Smooth muscle cell (in vitro differentiated cells): Measurements from ENCODE around the gene CCDC3. TPM values are rescaled to one million over a fixed set of nuclear protein-coding genes. Genes with fewer than 3 reads are reported as not detected.
"Not testable (repeated sequence)": the region's sequence is repeated elsewhere in the genome, so short reads cannot be mapped to it uniquely, and the experiment has no call there.

Source experiments
- DNase-seq: peaks from one replicate; lab custom pipeline; 2025; ENCODE audit not compliant: unreplicated experiment; lab: John Stamatoyannopoulos, UW
- H2AFZ ChIP-seq: fragments of 200-600 bp; sonication (generic); 2 replicates; pipeline ENCODE4 v1.6.0; 2016; ENCODE audit warnings: antibody characterized with exemption, low read depth, mild to moderate bottlenecking
- H3F3A ChIP-seq: fragments of 200-600 bp; sonication (generic); 2 replicates; pipeline ENCODE4 v1.6.0; 2017; ENCODE audit warnings: antibody characterized with exemption, low read depth
- H3K27ac ChIP-seq: fragments of 200-600 bp; sonication (generic); 2 replicates; pipeline ENCODE4 v1.5.1; 2016; ENCODE audit warnings: low read depth, mild to moderate bottlenecking
- H3K27me3 ChIP-seq: fragments of 200-600 bp; sonication (generic); 2 replicates; pipeline ENCODE4 v1.6.1; 2016; ENCODE audit warnings: low read depth, mild to moderate bottlenecking
- H3K36me3 ChIP-seq: fragments of 200-600 bp; sonication (generic); 2 replicates; pipeline ENCODE4 v1.5.1; 2016; ENCODE audit warnings: low read depth
- H3K4me1 ChIP-seq: fragments of 200-600 bp; sonication (generic); 2 replicates; pipeline ENCODE4 v1.5.1; 2016; ENCODE audit warnings: low read depth
- H3K4me2 ChIP-seq: fragments of 200-600 bp; sonication (generic); 2 replicates; pipeline ENCODE4 v1.6.0; 2016; ENCODE audit warnings: mild to moderate bottlenecking
- H3K4me3 ChIP-seq: fragments of 200-600 bp; sonication (generic); 2 replicates; pipeline ENCODE4 v1.5.1; 2016; ENCODE audit warnings: mild to moderate bottlenecking
- H3K79me2 ChIP-seq: fragments of 200-600 bp; sonication (generic); 2 replicates; pipeline ENCODE4 v1.6.0; 2016; ENCODE audit warnings: low read depth, mild to moderate bottlenecking
- H3K9ac ChIP-seq: fragments of 200-600 bp; sonication (generic); 2 replicates; pipeline ENCODE4 v1.6.0; 2016; ENCODE audit warnings: low read depth
- H3K9me3 ChIP-seq: fragments of 200-600 bp; sonication (generic); replicated peaks from 2 replicates; pipeline ENCODE4 v1.5.1; 2016; ENCODE audit warnings: low read depth
- H4K20me1 ChIP-seq: fragments of 200-600 bp; sonication (generic); 2 replicates; pipeline ENCODE4 v1.6.0; 2016; ENCODE audit warnings: low read depth
- CTCF ChIP-seq: fragments of 200-600 bp; sonication (generic); IDR thresholded peaks from 2 replicates; pipeline ENCODE4 v1.5.1; 2017; ENCODE audit warnings: borderline replicate concordance, mild to moderate bottlenecking, antibody characterized with exemption; ENCODE audit not compliant: insufficient read depth, poor library complexity, severe bottlenecking
- WGBS: methylation state at CpG from one replicate; pipeline ENCODE4 v1.1.7; 2016; ENCODE audit warnings: low lambda C conversion rate; 5-methylcytosine and 5-hydroxymethylcytosine counted together
- polyA plus RNA-seq: library from polyadenylated mRNA; unstranded; fragments of >200 nt; fragmentation: Nextera tagmentation; extraction: Ambion mirVana; gene quantifications from 2 replicates; pipeline ENCODE4 v1.2.1, GENCODE V29; 2016
- total RNA-seq: library from RNA; depleted of rRNA; stranded (reverse); fragments of >200 nt; gene quantifications from 2 replicates; pipeline ENCODE4 v1.2.3, GENCODE V29; 2014

The CCDC3 gene
- total and polyA plus RNA-seq, 2 experiments from 2014 or later: 39.2 to 46.0 TPM

- 67% methylated on average over 5 of the region's 5 CpGs for WGBS
- DNase-seq: no peak
- no peaks in the 10 kb centered on the region for H4K20me1 ChIP-seq
- no peak overlapping the region for H3K4me3 ChIP-seq
- H3K4me2 ChIP-seq: no peak overlapping the region
- H3K9ac ChIP-seq: no peak overlapping the region
- H3K79me2 ChIP-seq: no peaks in the 10 kb centered on the region
- no peaks in the 10 kb centered on the region for H3K27me3 ChIP-seq
- TF ChIP-seq CTCF: no peak
- H3K9me3 ChIP-seq: no peaks in the 10 kb centered on the region
- no peak overlapping the region for H2AFZ ChIP-seq
- no peak overlapping the region for H3K27ac ChIP-seq
- no peaks in the 10 kb centered on the region for H3F3A ChIP-seq
- H3K4me1 ChIP-seq: no peaks in the 10 kb centered on the region
- H3K36me3 ChIP-seq: no peaks in the 10 kb centered on the region
Observed at GRCh38 chr10:12868229-12868628, 133.3 kb downstream of the CCDC3 start.

DNA sequence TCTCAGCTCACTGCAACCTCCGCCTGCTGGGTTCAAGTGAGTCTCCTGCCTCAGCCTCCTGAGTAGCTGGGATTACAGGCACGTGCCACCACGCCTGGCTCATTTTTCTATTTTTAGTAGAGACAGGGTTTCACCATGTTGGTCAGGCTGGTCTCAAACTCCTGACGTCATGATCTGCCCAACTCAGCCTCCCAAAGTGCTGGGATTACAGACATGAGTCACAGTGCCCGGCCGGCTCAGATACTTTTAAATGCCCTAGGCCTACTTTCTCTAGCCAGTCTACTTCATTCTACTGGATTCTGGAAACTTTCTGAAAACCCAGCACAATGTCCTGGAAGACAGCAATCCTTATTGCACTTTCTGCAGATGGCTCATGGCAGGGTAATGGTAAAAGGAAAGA, 136.0 kb downstream of the CCDC3 start:
- 16% methylated on average over 6 of the region's 6 CpGs for WGBS
- H3K79me2 ChIP-seq, H3K36me3 ChIP-seq, H3K27me3 ChIP-seq, H3K4me2 ChIP-seq, H2AFZ ChIP-seq, DNase-seq, H3K9me3 ChIP-seq, H3K4me3 ChIP-seq, H3K9ac ChIP-seq, H3F3A ChIP-seq, H3K4me1 ChIP-seq, H4K20me1 ChIP-seq: not testable (repeated sequence)
- H3K27ac ChIP-seq: peak overlapping the region; percentile 56

DNA sequence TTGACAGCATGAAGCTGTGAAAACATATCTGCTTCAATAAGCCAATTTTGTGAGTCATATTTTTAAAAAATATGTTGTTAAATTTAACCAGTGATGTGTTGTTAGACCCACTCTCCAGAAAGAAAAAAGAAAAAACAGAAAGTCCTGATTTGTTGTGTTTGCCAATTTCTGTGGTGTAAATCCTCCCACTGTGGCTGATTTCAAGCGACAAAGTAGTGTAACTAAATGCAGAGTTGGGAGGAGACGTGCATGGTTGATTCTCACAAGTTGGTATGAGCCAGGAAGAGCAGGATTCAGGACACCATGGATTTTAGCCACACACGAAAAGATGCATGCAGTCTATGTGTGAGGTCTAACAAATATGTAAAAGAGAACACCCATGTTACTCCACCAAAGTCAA, 139.1 kb downstream of the CCDC3 start:
- H3K4me2 ChIP-seq: no peak overlapping the region

DNA sequence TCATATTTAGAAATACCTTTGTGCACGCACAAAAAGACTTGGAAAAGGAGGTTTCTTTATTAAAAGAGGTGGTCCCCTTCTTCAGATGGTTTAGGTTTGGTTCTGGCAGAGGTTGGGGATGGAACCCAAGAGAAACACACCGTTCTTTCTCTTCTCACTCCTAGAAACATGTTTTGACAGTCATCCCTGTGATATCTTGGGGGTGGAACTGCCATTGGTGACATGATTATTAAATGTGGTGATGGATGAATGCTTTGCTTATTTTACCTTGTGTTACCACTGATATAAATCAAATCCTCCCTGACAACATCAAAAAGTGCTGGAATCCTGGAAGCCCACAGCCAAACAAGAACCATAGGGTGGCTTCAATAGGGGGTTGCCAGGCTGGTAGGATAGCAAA, 146.5 kb downstream of the CCDC3 start:
- H4K20me1 ChIP-seq: no peaks in the 10 kb centered on the region
- 89% methylated on average over 2 of the region's 2 CpGs for WGBS
- DNase-seq: no peak
- no peak overlapping the region for H3K9ac ChIP-seq
- no peaks in the 10 kb centered on the region for H3K27me3 ChIP-seq
- no peaks in the 10 kb centered on the region for H3K4me1 ChIP-seq
- no peaks in the 10 kb centered on the region for H3K36me3 ChIP-seq
- no peaks in the 10 kb centered on the region for H3F3A ChIP-seq
- no peaks in the 10 kb centered on the region for H3K9me3 ChIP-seq
- no peak overlapping the region for H2AFZ ChIP-seq
- no peak overlapping the region for H3K27ac ChIP-seq
- H3K79me2 ChIP-seq: no peaks in the 10 kb centered on the region
- TF ChIP-seq CTCF: no peak
- no peak overlapping the region for H3K4me3 ChIP-seq
- H3K4me2 ChIP-seq: no peak overlapping the region

More for the DNA sequence above, 139.1 kb downstream of the CCDC3 start:
- Histone ChIP-seq H3K4me1 (no peaks in the 10 kb centered on the region), H3K79me2 (no peaks in the 10 kb centered on the region), H3K4me3 (no peak overlapping the region), H3K9me3 (no peaks in the 10 kb centered on the region), H4K20me1 (no peaks in the 10 kb centered on the region), H2AFZ (no peak overlapping the region), H3K9ac (no peak overlapping the region), H3K27me3 (no peaks in the 10 kb centered on the region), H3K27ac (no peak overlapping the region), H3F3A (no peaks in the 10 kb centered on the region), H3K36me3 (no peaks in the 10 kb centered on the region)
- no peak for TF ChIP-seq CTCF
- no peak for DNase-seq
- WGBS: 79% methylated on average over 3 of the region's 3 CpGs
